GM19238 (cell line): ENCODE measurements around the gene MTHFD2.
"Not testable (repeated sequence)": the region's sequence is repeated elsewhere in the genome, so short reads cannot be mapped to it uniquely, and the experiment has no call there.

Source experiments
- DNase-seq: peaks from one replicate; pipeline ENCODE4 v3.0.0; 2011; ENCODE audit warnings: low spot score; ENCODE audit not compliant: insufficient read length

Gene MTHFD2

DNA sequence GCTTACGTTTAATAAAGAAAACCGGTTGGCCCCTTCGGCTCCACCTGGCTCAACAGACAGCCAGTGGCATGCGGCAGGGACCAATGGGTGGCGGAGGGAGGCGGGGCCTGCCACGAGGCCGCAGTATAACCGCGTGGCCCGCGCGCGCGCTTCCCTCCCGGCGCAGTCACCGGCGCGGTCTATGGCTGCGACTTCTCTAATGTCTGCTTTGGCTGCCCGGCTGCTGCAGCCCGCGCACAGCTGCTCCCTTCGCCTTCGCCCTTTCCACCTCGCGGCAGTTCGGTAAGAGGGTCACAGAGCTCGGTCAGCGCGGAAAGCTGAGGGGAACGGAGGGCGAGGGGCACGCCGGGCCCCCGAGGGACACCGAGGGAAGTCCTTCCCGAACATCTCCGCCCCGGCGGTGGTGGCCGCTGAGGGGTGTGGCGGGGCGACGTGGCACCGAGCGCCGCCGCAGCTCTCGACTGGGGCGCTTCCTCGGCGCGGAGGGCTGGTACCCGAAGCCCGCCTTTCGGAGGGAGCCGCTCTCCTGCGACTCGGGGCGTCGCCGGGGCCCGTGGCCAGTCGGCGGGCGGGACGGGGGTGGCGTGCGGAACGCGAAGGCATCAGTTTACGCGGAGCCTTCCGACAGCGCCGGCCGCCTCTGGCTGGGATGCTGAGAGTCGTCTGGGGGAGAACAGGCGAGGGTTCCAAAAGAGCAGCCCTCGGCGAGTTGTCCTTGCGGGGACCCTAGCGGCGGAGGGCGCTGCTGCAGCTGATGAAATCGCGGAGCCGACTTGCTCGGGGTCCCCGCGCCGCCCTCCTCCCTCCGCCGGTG, at the start of gene MTHFD2:
MTHFD2 (plus strand) TSS at position 155 of the 814 bp plus-strand sequence; CDS start at position 182, 27 bp downstream.
- peak; percentile 92 for DNase-seq

DNA sequence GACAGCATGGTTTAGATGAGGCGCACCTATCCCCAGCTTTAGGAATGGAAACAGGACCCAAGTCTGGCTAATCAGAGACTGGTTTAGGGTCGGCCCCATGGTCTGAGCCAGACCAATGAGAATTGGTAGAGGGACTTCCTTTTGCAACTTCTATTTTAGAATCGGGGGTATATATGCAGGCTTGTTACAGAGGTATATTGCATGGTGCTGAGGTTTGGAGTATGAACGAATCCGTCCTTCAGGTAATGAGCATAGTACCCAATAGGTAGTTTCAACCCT, 49.2 kb upstream of the MTHFD2 start:
- no peak for DNase-seq

DNA sequence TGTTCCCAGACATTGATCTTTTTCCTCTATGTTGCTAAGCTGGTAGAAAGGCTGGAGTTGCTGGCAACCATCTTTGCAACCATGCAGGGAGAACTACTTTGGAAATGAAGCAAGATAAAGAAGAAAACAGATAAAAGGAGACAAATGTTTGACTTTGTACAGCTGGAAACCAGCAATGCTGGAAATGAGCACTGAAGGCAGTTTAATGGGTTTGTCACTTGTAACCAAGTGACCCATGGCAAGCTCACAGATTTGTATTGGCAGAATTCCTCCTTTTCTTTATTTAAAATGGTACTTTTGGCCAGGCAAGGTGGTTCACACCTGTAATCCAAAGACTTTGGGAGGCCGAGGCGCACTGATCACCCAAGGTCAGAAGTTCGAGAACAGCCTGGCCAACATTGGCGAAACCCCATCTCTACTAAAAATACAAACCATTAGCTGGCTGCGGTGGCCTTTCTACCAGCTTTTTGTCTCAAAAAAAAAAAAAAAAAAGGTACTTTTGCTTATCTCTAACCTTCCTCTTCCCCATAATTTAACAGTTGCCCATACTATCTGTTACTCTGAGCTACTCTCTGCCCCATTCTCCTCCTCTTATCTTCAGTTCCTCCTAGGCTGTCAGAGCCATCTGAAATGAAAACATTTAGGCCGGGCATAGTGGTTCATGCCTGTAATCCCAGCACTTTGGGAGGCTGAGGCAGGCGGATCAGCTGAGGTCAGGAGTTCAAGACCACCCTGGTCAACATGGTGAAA, 48.7 kb upstream of the MTHFD2 start:
- DNase-seq: no peak

DNA sequence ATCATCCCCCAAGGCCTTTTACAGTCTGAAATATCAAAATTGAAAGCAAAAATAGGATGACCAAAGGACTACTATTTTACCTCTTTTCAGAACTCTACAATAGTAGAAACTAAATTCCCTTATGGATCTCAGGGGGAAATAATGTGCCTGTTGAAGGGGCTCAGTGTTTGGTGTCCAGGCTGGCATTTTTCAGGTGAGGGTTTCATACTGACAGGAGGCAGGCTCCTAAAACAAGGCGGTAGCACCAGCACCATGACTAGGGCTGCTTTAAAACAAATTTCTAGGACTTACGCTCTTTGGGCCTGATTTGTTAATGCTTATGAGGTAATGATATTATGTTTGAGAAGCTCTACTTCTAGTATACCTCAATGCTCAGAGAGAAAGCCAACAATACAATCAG, 45.5 kb upstream of the MTHFD2 start:
- DNase-seq: no peak

DNA sequence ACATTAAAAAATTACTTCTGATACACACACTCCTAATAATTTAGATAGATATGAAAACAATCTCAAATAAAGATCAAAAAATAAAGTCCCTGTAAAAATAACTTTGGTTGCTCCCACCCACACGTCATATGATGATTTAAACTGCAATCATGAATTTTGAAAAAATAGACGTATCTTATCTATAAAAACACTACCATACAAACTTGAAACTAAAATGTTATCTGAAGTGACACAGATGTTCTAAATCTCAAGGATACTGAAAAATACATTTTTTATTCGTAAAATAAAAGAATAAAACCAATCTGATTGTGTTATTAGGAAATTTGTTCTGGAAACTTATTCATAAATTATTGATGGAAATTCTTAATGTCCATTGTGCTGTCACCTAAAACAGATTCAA, 42.6 kb upstream of the MTHFD2 start:
- no peak for DNase-seq

DNA sequence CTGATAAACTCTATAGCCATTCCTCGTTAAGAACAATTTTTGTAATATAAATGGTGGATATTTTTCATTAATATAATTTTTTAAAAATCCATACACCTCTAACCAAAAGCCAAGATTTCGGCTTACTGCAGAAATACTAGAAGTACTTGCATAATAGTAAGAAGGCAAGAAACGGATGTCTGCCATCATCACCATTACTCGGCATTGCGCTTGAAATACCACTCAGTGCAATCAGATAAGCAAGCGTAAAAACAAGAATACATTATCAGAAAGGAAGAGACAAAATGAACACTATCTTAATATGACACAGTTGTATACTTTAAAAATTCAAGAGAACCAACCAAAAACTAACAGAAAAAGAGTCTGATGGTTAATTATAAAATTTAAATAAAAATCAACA, 35.5 kb upstream of the MTHFD2 start:
- DNase-seq: no peak

DNA sequence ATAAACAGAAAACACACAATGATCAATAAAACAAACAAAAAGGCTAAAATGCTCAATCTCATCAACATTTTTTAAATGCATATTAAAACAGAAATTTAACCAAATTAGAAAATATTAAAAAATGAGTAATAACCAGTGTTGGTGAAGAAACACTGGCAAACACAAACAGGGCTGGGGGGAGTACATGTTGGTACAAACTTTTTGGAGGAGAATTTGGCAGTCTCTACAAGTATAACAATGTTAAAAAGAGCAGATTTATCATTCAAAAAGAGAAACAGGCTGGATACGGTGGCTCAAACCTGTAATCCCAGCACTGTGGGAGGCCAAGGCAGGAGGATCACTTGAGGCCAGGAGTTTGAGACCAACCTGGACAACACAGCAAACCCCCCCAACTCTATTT, 33.7 kb upstream of the MTHFD2 start:
- DNase-seq: no peak

DNA sequence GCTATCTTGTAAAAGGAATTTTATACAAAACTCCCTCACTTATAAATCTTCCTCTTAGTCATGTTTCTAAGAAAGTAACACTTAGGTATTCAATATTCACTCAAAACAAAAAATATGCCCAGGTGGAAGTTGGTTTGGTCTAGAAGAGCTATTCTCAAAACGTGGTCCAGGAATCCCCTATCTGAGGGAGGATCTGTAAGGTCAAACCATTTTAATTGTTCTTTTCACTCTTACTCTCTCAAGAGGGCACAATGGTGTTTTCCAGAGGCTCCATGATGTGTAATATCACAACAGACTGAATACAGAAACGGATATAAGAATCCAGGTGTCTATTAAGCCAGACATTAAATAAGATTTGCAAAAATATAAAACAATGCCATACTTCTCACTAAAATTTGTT, 29.7 kb upstream of the MTHFD2 start:
- DNase-seq: no peak

DNA sequence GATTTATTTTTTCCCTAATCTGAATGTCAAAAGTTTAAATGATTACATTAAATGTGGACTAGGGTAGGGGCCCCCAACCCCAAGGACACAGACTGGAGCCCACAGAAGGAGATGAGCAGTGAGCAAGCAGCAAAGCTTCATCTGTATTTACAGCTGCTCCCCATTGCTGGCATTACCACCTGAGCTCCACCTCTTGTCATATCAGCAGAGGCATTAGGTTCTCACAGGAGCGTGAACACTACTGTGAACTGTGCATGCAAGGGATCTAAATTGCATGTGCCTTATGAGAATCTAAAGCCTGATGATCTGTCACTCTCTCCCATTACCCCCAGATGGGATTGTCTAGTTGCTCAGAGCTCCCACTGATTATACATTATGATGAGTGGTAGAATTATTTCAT, 23.5 kb upstream of the MTHFD2 start:
- DNase-seq: no peak

DNA sequence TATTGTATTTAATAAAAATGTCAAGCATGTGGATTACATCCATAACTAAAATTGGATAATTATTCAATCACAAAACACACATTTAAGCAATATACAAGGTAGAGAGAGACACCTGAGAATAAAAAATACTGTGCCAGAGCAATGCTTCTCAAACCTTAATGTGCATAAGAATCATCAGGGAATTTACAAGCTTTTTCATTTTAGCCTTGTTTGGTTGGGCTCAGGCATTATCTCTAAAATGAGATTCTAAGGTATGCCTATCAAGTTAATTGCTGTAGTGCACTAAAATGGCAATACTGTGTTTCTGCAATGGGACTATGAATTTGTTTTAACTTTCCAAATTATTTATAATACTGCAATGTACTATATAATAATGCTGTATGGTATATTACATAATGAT, 20.7 kb upstream of the MTHFD2 start:
- DNase-seq: no peak

DNA sequence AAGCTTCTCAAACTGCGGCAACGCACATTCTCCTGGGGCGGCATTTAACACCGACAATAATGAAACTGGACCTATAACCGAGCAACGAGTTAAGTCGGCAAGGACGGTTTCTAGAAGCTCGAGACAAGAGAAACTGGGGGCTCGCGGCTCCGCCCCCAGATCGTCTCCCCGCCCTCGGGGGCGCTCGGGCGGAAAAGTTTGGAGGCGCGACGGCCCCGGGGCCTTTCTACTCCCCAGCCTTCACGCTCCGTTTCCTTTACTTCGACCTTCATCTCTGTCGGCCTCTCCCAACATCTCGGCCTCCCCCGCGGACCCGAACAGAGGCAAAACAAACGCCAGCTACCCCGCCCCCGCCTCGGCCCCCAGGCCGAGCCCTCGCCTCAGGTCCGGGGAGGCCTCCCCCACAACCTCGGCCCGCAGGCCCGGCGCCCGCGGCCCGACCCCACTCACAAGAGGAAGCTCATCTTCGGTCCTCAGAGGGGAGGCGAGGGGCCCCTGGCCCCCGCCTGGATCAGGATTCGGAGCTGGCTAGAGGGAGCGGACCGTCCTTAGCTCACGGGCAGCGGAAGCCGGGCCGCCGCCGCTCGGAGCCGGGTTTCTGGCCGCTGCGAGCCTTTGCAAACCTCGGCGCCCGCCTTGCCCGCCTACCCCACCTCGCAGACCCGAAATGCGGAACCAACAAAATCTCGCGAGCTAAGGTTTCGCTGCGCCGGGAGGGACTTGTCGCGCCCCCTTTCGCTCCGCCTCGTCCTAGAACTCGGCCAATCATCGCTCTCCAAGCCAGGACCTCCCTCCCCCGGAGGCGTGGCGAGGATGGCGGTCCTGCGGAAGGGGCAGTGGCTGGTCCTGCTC, 20.0 kb upstream of the MTHFD2 start, which contains the start of gene MOB1A:
MOB1A (minus strand) TSS at position 669 of the 852 bp plus-strand sequence; CDS start at position 464, 205 bp downstream.
- DNase-seq: peak; percentile 77

DNA sequence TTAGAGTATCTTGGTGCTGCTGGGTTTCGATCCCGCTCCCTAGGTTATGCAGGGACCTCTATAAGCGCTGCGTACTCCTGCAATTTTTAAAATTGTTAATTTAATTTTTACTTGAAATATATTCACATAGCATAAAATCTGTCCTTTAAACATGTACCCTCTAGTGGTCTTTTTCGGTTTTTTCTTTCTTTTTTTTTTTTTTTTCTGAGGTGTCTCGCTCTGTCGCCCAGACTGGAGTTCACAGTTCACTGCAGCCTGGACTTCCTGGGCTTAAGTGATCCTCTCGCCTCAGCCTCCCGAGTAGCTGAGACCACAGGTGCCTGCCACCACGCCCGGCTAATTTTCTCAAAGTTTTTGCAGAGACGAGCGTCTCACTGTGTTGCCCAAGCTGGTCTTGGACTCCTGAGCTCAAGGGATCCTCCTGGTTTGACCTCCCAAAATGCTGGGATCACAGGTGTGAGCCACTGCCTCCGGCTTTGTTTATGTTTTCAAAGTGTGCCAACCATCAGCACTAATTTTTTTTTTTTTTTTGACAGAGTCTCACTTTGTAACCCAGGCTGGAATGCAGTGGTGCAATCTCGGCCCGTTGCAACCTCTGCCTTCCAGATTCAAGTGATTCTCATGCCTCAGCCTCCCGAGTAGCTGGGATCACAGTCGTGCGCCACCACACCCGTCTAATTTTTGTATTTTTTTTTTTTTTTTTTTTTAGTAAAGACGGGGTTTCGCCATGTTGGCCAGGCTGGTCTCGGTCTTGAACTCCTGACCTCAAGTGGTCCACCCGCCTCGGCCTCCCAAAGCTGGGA, 19.2 kb upstream of the MTHFD2 start:
- DNase-seq: no peak

DNA sequence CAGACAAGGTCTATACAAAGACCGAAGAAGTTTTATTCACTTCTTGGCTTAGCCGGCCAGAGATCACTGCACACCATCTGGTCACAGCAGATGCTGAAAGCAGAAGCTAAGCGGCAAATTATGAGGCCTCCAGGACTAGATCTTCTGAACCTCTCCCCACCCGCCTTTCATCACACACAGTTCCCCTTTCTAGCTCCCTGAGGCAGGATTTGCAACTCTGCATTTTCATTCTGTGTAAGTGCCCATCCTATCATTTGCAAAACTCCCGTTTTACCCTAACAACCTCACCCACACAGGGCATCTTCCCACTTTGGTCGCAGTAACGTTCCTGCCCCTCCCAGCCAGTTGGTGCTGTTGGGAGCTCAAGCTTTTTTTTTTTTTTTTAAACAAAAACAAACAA, 16.7 kb upstream of the MTHFD2 start:
- peak; percentile 28 for DNase-seq

DNA sequence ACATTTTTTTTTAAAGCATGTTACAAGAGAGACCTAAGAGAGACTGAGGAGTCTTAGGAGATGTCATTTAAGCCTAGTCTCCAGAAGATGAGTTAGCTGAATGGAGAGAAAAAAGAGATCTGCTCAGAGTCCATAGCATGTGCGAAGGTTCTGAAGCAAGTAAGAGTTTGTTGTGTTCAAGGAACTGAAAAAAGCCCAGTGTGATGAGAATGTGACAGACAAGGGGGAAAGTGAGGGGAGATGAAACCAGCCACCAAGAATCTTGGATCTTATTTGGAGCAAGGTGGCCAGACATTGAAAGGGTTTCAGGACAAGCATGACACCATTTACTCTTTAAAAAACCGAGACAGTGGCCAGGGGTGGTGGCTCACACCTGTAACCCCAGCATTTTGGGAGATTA, 14.5 kb upstream of the MTHFD2 start:
- DNase-seq: no peak

DNA sequence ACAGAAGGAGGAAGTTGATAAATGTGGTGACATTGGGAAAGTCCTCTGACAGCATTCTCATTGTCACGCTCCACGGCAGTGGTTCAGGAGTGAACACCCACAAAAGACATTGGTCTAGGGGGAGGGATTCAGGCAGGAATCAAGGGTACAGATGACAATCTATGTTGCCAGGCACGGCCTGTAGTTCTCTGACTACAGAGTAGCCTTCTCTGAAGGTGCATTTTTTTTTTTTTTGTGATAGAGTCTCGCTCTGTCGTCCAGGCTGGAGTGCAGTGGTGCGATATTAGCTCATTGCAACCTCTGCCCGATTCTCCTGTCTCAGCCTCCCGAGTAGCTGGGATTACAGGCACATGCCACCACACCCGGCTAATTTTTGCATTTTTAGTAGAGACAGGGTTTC, 12.4 kb upstream of the MTHFD2 start:
- DNase-seq: peak; percentile 37

DNA sequence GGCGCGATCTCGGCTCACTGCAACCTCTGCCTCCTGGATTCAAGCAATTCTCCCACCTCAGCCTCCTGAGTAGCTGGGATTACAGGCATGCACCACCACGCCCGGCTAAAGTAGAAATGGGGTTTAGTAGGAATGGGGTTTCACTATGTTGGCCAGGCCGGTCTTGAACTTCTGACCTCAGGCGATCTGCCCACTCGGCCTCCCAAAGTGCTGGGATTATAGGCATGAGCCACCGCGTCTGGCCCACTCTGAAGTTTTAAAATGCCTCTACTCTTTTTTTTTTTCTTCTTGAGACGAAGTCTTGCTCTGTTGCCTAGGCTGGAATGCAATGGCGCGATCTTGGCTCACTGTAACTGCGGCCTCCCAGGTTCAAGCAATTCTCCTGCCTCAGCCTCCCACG, 11.7 kb upstream of the MTHFD2 start:
- not testable (repeated sequence) for DNase-seq

DNA sequence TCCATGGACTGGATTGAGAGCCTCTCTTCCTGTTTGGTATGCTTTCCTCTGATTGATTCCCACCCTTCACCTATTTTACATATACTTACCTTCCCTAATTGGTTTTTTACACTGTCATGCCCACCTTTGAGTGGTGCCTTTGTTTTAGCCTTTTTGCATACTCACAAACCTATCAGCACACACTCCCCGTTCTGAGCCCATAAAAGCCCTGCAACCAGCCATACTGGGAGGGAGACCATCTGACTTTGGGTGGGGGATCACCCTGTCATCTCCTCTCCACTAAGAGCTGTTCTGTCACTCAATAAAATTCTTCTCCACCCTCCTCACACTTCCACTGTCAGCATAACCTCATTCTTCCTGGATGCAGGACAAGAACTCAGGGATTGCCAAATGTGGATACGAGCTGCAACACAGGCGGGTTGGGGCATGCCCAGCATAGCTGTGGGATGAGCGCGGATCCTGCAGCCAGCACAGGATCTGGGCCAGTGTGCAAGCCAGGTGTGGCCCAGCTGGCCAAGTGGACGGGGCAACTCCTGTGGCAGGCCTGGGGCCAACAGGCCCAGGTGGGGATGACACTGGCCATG, 10.3 kb upstream of the MTHFD2 start:
- no peak for DNase-seq

DNA sequence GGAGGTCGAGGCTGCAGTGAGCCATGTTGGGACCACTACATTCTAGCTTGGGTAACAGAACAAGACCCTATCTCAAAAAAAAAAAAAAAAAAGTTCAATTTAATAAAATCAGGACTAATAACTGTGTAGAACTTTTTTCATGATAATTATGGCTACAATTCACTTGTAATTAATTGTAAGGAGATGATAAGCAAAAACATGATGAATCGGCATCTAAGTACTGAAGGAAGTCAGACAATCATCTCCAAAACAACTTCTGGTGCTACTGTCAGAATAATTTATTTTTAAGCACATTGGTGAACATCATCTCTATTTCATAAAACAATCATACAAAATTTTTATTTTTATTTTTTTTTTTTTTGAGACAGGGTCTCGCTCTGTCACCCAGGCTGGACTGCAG, 9.7 kb upstream of the MTHFD2 start:
- no peak for DNase-seq

DNA sequence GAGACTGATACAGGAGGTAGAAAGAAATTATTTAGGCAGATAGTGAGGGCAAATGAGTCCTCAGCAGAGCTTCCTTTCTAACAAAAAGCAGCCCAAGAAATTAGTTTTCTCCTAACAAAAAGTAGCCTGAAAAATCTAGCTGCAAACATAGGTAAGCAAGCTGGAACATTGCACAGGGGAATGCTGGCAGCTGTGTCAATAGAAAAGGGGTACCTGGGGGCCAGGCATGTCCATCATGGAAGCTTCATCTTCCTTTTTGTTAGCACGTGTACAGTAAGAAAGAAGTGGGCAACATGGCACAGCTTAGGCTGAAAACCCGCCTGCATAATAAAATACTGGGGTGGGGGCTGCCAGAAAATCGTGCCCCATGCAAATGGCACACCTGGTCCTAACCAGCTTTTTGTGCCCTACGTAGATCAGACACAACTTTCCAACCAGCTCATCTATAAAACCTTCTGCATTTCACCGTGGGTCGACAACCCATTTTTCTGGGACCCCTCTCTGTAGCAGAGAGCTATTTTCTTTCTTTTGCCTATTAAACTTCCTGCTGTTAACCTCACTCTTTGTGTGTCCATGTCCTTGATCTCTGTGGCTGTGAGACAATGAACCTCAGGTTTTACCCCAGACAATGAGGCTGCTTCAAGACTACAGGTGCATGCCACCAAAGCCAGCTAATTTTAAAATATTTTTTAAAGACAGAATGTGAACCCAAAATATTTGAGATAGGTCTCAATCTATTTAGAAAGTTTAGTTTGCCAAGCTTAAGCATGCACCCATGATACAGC, 6.6 kb upstream of the MTHFD2 start:
- DNase-seq: no peak

DNA sequence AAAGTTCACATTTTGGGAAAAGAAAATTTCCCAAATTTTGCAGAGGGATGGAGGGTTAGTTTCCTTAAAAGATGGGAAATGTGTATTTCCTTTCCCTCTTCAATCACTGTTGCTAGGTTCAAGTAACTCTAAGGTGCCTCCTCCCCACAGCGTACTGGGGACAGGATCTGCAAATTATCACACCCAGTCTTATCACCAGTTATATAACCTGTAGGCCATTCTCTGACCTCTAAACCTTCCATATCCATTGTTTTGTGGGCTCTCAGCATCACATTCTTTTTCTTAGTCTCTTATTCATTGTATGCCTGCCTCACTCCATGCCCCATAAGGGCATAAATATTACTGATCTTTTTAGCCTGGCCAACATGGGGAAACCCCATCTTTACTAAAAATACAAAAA, 3.6 kb upstream of the MTHFD2 start:
- no peak for DNase-seq
